IMR-90 (cell line): ENCODE measurements around the gene IFT57. TPM values are rescaled to one million over a fixed set of nuclear protein-coding genes. Genes with fewer than 3 reads are reported as not detected.

Experiments used
- ATAC-seq: fragments of 200-7000 bp; cut with Tn5 transposase; 2 replicates; pipeline ENCODE4 v1.9.1; 2020; ENCODE audit warnings: low read depth, mild to moderate bottlenecking, moderate library complexity
- BruUV-seq: library from RNA; stranded (reverse); fragments of 400-500 nt; replicated peaks from 2 replicates; lab custom pipeline; 2021; lab: Mats Ljungman, UMichigan
- CTCF ChIA-PET: fragments of 300-600 bp; formaldehyde crosslinking; extraction: SDS; loops from one replicate; lab custom pipeline; 2021; ENCODE audit warnings: antibody characterized with exemption; lab: Yijun Ruan, JAX
- POLR2A ChIA-PET: fragments of 300-600 bp; sonication (Branson Sonifier 250); formaldehyde crosslinking; loops from one replicate; lab custom pipeline; 2022; ENCODE audit warnings: antibody characterized with exemption; ENCODE audit not compliant: unreplicated experiment; lab: Charles Lee
- DNase-seq: peaks from one replicate; pipeline ENCODE4 v3.0.0; 2013
- H2AFZ ChIP-seq: replicated peaks from 2 replicates; pipeline ENCODE3; 2013; ENCODE audit warnings: low read length, mild to moderate bottlenecking; ENCODE audit not compliant: poor library complexity
- H2AK5ac ChIP-seq: 2 replicates; pipeline ENCODE4 v1.6.1; 2013; ENCODE audit warnings: low read depth, low read length, inconsistent platforms
- H2AK9ac ChIP-seq: replicated peaks from 2 replicates; pipeline ENCODE3; 2013; ENCODE audit warnings: mild to moderate bottlenecking, low read depth, low read length, moderate library complexity; ENCODE audit not compliant: poor library complexity
- H2BK120ac ChIP-seq: 2 replicates; pipeline ENCODE4 v1.6.1; 2013; ENCODE audit warnings: low read depth, low read length, inconsistent platforms
- H2BK15ac ChIP-seq: 3 replicates; pipeline ENCODE4 v1.6.1; 2013; ENCODE audit warnings: low read depth, low read length, inconsistent platforms
- H2BK20ac ChIP-seq: 2 replicates; pipeline ENCODE4 v1.6.1; 2013; ENCODE audit warnings: low read depth, mild to moderate bottlenecking, inconsistent platforms, low read length, moderate library complexity
- H2BK5ac ChIP-seq: 2 replicates; pipeline ENCODE4 v1.6.1; 2013; ENCODE audit warnings: mild to moderate bottlenecking, low read depth, low read length, inconsistent platforms; ENCODE audit not compliant: poor library complexity, severe bottlenecking
- H3K14ac ChIP-seq: replicated peaks from 2 replicates; pipeline ENCODE4 v1.6.1; 2013; ENCODE audit warnings: low read depth, low read length, inconsistent platforms
- H3K18ac ChIP-seq: 2 replicates; pipeline ENCODE4 v1.6.1; 2013; ENCODE audit warnings: low read depth, low read length, control low read depth
- H3K23ac ChIP-seq: 2 replicates; pipeline ENCODE4 v1.6.1; 2013; ENCODE audit warnings: low read depth, low read length, inconsistent platforms
- H3K27ac ChIP-seq: 2 replicates; pipeline ENCODE4 v1.5.1; 2013; ENCODE audit warnings: mild to moderate bottlenecking, control low read depth, low read length; ENCODE audit not compliant: insufficient read depth
- H3K27me3 ChIP-seq: 2 replicates; pipeline ENCODE4 v1.6.1; 2013; ENCODE audit warnings: low read length; ENCODE audit not compliant: control insufficient read depth, insufficient read depth
- H3K36me3 ChIP-seq: 2 replicates; pipeline ENCODE4 v1.6.1; 2013; ENCODE audit warnings: low read length, mixed read lengths; ENCODE audit not compliant: control insufficient read depth, insufficient read depth
- H3K4ac ChIP-seq: 2 replicates; pipeline ENCODE4 v1.6.1; 2013; ENCODE audit warnings: low read depth, low read length, inconsistent platforms
- H3K4me1 ChIP-seq: 2 replicates; pipeline ENCODE4 v1.6.1; 2013; ENCODE audit warnings: low read length, mixed read lengths; ENCODE audit not compliant: control insufficient read depth, insufficient read depth
- H3K4me2 ChIP-seq: 2 replicates; pipeline ENCODE4 v1.6.1; 2013; ENCODE audit warnings: low read depth, mild to moderate bottlenecking, control low read depth, low read length, moderate library complexity
- H3K4me3 ChIP-seq: 2 replicates; pipeline ENCODE4 v1.5.1; 2013; ENCODE audit warnings: low read depth, mild to moderate bottlenecking, control low read depth, low read length, moderate library complexity; ENCODE audit not compliant: insufficient read depth
- H3K56ac ChIP-seq: 2 replicates; pipeline ENCODE4 v1.6.1; 2013; ENCODE audit warnings: low read length, inconsistent platforms; ENCODE audit not compliant: insufficient read depth; ENCODE audit errors: extremely low read depth
- H3K79me1 ChIP-seq, 2 experiments: 2 replicates each; pipeline ENCODE4 v1.6.1; 2013; ENCODE audit warnings: low read length in 2 of 2, inconsistent platforms in 1 of 2, low read depth in 1 of 2
- H3K9ac ChIP-seq: 2 replicates; pipeline ENCODE4 v1.6.1; 2013; ENCODE audit warnings: low read depth, low read length, control low read depth
- H3K9me1 ChIP-seq: 2 replicates; pipeline ENCODE4 v1.6.1; 2013; ENCODE audit warnings: low read length, inconsistent platforms; ENCODE audit not compliant: insufficient read depth
- H3K9me3 ChIP-seq: 2 replicates; pipeline ENCODE4 v1.6.1; 2013; ENCODE audit warnings: low read length; ENCODE audit not compliant: control insufficient read depth, insufficient read depth
- H4K20me1 ChIP-seq: 2 replicates; pipeline ENCODE4 v1.6.1; 2013; ENCODE audit warnings: low read length, inconsistent platforms; ENCODE audit not compliant: insufficient read depth
- H4K5ac ChIP-seq: 2 replicates; pipeline ENCODE4 v1.6.1; 2013; ENCODE audit warnings: mild to moderate bottlenecking, low read depth, low read length, control low read depth
- H4K8ac ChIP-seq, 2 experiments: 2 replicates each; pipeline ENCODE4 v1.6.1; 2013; ENCODE audit warnings: low read depth in 2 of 2, low read length in 2 of 2, control low read depth in 1 of 2, inconsistent platforms in 1 of 2
- H4K91ac ChIP-seq: 2 replicates; pipeline ENCODE4 v1.6.1; 2013; ENCODE audit warnings: low read depth, low read length, inconsistent platforms; ENCODE audit not compliant: insufficient read depth
- CEBPB ChIP-seq: IDR thresholded peaks from 2 replicates; pipeline ENCODE4 v1.6.1; 2012; ENCODE audit warnings: low read depth, low read length, improper control_type of control experiment
- CHD1 ChIP-seq: IDR thresholded peaks from 2 replicates; pipeline ENCODE4 v1.6.1; 2012; ENCODE audit warnings: low read depth, low read length, improper control_type of control experiment
- FOS ChIP-seq: fragments of 150-350 bp; IDR thresholded peaks from 2 replicates; pipeline ENCODE4 v1.6.1; 2016; ENCODE audit warnings: low read depth, low read length
- MAFK ChIP-seq: IDR thresholded peaks from 2 replicates; pipeline ENCODE4 v1.6.1; 2012; ENCODE audit warnings: low read depth, low read length, improper control_type of control experiment
- MXI1 ChIP-seq: IDR thresholded peaks from 2 replicates; pipeline ENCODE4 v1.6.1; 2012; ENCODE audit warnings: low read depth, mild to moderate bottlenecking, low read length, moderate library complexity, borderline replicate concordance
- POLR2A ChIP-seq: IDR thresholded peaks from 2 replicates; pipeline ENCODE4 v1.6.1; 2012; ENCODE audit warnings: mild to moderate bottlenecking, low read depth, low read length
- RCOR1 ChIP-seq: IDR thresholded peaks from 2 replicates; pipeline ENCODE4 v1.6.1; 2012; ENCODE audit warnings: mild to moderate bottlenecking, low read length, improper control_type of control experiment; ENCODE audit not compliant: insufficient replicate concordance
- RFX5 ChIP-seq: IDR thresholded peaks from 2 replicates; pipeline ENCODE4 v1.8.0; 2012; ENCODE audit warnings: low read depth, mild to moderate bottlenecking, low read length, moderate library complexity
- WGBS, 2 experiments: methylation state at CpG; one replicate each; pipeline versions ENCODE4 v1.1.5 to v1.1.7; 2013; ENCODE audit warnings: missing lambda C conversion rate in 2 of 2; ENCODE audit not compliant: insufficient read length in 1 of 2; ENCODE audit errors: extremely low coverage in 2 of 2; 5-methylcytosine and 5-hydroxymethylcytosine counted together
- dilution Hi-C: fragments of 300-500 bp; cut with HindIII; formaldehyde crosslinking; loops from one replicate; pipeline ENCODE4 v1.14.3; 2018; ENCODE audit warnings: low sequenced_read_pairs; ENCODE audit not compliant: unreplicated experiment
- in situ Hi-C: fragments of 300-500 bp; cut with MboI; formaldehyde crosslinking; loops from 3 replicates; pipeline ENCODE4 v1.14.3; 2019; ENCODE audit warnings: low sequenced_read_pairs, inconsistent platforms, mixed read lengths
- intact Hi-C: fragments of 100-400 bp; cut with micrococcal nuclease; formaldehyde crosslinking; loops from 2 replicates; pipeline ENCODE4 v1.10.0; 2022
- polyA plus RNA-seq, 3 experiments: library from polyadenylated mRNA; depleted of rRNA; stranded (reverse); fragments of >200 nt; gene quantifications; 2 replicates each; pipeline ENCODE4 v1.2.3, GENCODE V29; 2012; ENCODE audit warnings: low replicate concordance in 1 of 3
- total RNA-seq: library from RNA; depleted of rRNA; stranded (reverse); fragments of >200 nt; gene quantifications from 2 replicates; pipeline ENCODE4 v1.2.3, GENCODE V29; 2012
- TF ChIP-seq, protein P1 (sequence below): fragments of 150-350 bp; IDR thresholded peaks from 2 replicates; pipeline ENCODE4 v1.6.1; 2017; ENCODE audit warnings: mild to moderate bottlenecking, antibody characterized with exemption, low read length, low read depth
- TF ChIP-seq, protein P2 (sequence below): conservative IDR thresholded peaks from 2 replicates; pipeline ENCODE4 v1.5.1; 2012; ENCODE audit warnings: mild to moderate bottlenecking, low read depth, low read length, improper control_type of control experiment

IFT57 gene
- total and polyA plus RNA-seq, 2 of the 4 experiments (the other 2 are of a cell fraction) = 30.0 to 35.3 TPM

DNA sequence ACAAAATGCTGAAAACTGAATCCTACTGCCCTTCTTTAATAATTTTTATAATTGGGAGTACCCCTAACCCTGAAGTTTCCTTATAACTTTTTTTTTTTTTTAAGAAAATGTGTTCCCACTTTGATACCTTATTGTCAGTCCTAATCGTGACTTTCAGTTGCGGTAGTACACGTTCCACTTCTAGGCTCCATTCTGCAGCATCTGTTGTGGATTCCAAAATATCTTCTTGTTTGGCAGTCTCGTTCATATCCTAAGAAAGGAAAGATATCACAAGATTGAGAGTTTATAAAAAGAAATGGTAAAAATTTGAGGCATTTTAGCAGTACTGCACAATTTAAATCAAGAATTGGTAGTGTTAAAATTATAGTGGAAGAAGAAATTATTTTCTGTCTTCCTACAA, 30.8 kb downstream of the IFT57 start:
- no CpG with 5 or more reads among the region's 4 CpGs for WGBS, 2 experiments
- POLR2A ChIA-PET = no interaction called here

More for the DNA sequence above, 30.8 kb downstream of the IFT57 start:
- Histone ChIP-seq H2BK15ac (no peak overlapping the region), H3K18ac (no peak overlapping the region), H2AK5ac (no peak overlapping the region), H3K27me3 (no peaks in the 10 kb centered on the region), H3K56ac (no peak overlapping the region), H4K5ac (no peak overlapping the region), H2BK120ac (no peak overlapping the region), H3K23ac (no peak overlapping the region), H3K79me1 (peaks cover 0 to 5% of the 10 kb centered on the region in 2 experiments; a peak in 1 of 4 replicates), H3K9me3 (no peaks in the 10 kb centered on the region), H3K4me1 (no peaks in the 10 kb centered on the region), H3K9me1 (0 out of 2 replicates have a peak, but pooled peaks cover 3% of the 10 kb centered on the region), H2BK5ac (no peak overlapping the region), H4K20me1 (no peaks in the 10 kb centered on the region), H3K27ac (no peak overlapping the region), H4K8ac (no peak overlapping the region), H2BK20ac (no peak overlapping the region), H4K91ac (no peak overlapping the region), H3K4me3 (no peak overlapping the region), H3K9ac (no peak overlapping the region), H3K14ac (no peak overlapping the region), H3K36me3 (peaks cover 3% of the 10 kb centered on the region; the same call in 1 of the 2 replicates), H2AFZ (no peak overlapping the region), H2AK9ac (no peak overlapping the region), H3K4me2 (no peak overlapping the region), H3K4ac (no peak overlapping the region)
- TF ChIP-seq RCOR1 = no peak
- no peak for TF ChIP-seq RFX5
- no peak for TF ChIP-seq POLR2A
- TF ChIP-seq CHD1 = no peak
- TF ChIP-seq MXI1 = no peak
- TF ChIP-seq, protein P1, sequence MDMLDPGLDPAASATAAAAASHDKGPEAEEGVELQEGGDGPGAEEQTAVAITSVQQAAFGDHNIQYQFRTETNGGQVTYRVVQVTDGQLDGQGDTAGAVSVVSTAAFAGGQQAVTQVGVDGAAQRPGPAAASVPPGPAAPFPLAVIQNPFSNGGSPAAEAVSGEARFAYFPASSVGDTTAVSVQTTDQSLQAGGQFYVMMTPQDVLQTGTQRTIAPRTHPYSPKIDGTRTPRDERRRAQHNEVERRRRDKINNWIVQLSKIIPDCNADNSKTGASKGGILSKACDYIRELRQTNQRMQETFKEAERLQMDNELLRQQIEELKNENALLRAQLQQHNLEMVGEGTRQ = no peak
- TF ChIP-seq, protein P2, sequence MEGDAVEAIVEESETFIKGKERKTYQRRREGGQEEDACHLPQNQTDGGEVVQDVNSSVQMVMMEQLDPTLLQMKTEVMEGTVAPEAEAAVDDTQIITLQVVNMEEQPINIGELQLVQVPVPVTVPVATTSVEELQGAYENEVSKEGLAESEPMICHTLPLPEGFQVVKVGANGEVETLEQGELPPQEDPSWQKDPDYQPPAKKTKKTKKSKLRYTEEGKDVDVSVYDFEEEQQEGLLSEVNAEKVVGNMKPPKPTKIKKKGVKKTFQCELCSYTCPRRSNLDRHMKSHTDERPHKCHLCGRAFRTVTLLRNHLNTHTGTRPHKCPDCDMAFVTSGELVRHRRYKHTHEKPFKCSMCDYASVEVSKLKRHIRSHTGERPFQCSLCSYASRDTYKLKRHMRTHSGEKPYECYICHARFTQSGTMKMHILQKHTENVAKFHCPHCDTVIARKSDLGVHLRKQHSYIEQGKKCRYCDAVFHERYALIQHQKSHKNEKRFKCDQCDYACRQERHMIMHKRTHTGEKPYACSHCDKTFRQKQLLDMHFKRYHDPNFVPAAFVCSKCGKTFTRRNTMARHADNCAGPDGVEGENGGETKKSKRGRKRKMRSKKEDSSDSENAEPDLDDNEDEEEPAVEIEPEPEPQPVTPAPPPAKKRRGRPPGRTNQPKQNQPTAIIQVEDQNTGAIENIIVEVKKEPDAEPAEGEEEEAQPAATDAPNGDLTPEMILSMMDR = no peak
- no peak for TF ChIP-seq MAFK
- no peak for TF ChIP-seq CEBPB
- no peak for TF ChIP-seq FOS
- in situ Hi-C loops (no loop called here), dilution Hi-C loops (no loop called here), intact Hi-C loops (no loop called here)
- DNase-seq = no peak
- ATAC-seq = no peak
- CTCF ChIA-PET = no interaction called here
- BruUV-seq = no TSS peak
